ENCODE data around the gene COL9A2. TPM values are rescaled to one million over a fixed set of nuclear protein-coding genes. Genes with fewer than 3 reads are reported as not detected.

COL9A2 gene
- total RNA-seq, 4 donors from 2014 or later: 5.4 to 43.0 (median 14.6) TPM

- intact Hi-C loops (cut with DNase I; ENCODE audit: low total_unique reads): no loop called here
- peaks cover 2 to 9% (median 5%) of the 10 kb centered on the region in 4 donors for H3K4me1 ChIP-seq
- H3K4me3 ChIP-seq: no peak overlapping the region
- no peaks in the 10 kb centered on the region for H3K36me3 ChIP-seq
- no peak for DNase-seq
- 85 to 87% methylated on average over 2 to 4 of the region's 4 CpGs for WGBS, 2 donors (ENCODE audit: low coverage in 1 of 2)
- H3K9me3 ChIP-seq: no peaks in the 10 kb centered on the region
- H3K27me3 ChIP-seq: no peaks in the 10 kb centered on the region
- TF ChIP-seq POLR2AphosphoS5 (IDR thresholded peaks at IDR 0.05): no peak
- TF ChIP-seq POLR2A (IDR thresholded peaks at IDR 0.05): no peak
- no peak for TF ChIP-seq EP300 (IDR thresholded peaks at IDR 0.05; ENCODE audit: low read depth)
- no peak for TF ChIP-seq CTCF (IDR thresholded peaks at IDR 0.05)
- in situ Hi-C loops (cut with MboI; ENCODE audit: low pct_ligation_motif_present in 1 of 4, low pct_unique_long_range_greater_than_20kb in 1 of 4, low sequenced_read_pairs in 3 of 4): no loop called here
- no peak overlapping the region for H3K27ac ChIP-seq
Observed at GRCh38 chr1:40251456-40251855, 65.6 kb downstream of the COL9A2 start.

Other genes starting within 250 kb of the COL9A2 start
- gene PPT1, start 220.0 kb downstream of the COL9A2 start, total RNA-seq: 10 to 100 TPM in 3 of 4 donors, 1 to 10 TPM in 1; 6.4 to 28.9 (median 18.0) TPM
- gene RLF, start 155.9 kb downstream of the COL9A2 start, total RNA-seq: 10 to 100 TPM; 11.2 to 18.3 (median 13.9) TPM
- not detected for gene TMCO2, start 69.3 kb downstream of the COL9A2 start, total RNA-seq
- gene ZMPSTE24, start 59.0 kb downstream of the COL9A2 start, total RNA-seq: 10 to 100 TPM in 2 of 4 donors, 1 to 10 TPM in 2; 3.4 to 40.8 (median 23.7) TPM
- 10 to 100 TPM; 20.1 to 47.0 (median 33.8) TPM for gene SMAP2, start 56.4 kb upstream of the COL9A2 start, total RNA-seq
- 1 to 10 TPM in 1 of 4 donors, under 1 TPM in 1, not detected in 2; 0.68 to 1.9 TPM for gene ZFP69B, start 133.2 kb upstream of the COL9A2 start, total RNA-seq
- gene ZFP69, start 160.0 kb upstream of the COL9A2 start, total RNA-seq: 10 to 100 TPM in 1 of 4 donors, 1 to 10 TPM in 2, not detected in 1; 2.2 to 64.7 (median 2.7) TPM
- 10 to 100 TPM in 1 of 4 donors, 1 to 10 TPM in 2, under 1 TPM in 1; 0.40 to 16.8 (median 6.5) TPM for gene EXO5, start 191.5 kb upstream of the COL9A2 start, total RNA-seq
- gene ZNF684, start 214.4 kb upstream of the COL9A2 start, total RNA-seq: 1 to 10 TPM in 3 of 4 donors, not detected in 1; 5.4 to 7.1 (median 6.7) TPM